PC-9 (cell line): ENCODE measurements around the gene UBA52.

ENCODE experiments used
- CTCF ChIP-seq: fragments of 200-600 bp; sonication (generic); conservative IDR thresholded peaks from 2 replicates; pipeline ENCODE4 v1.6.1; 2017; ENCODE audit warnings: mixed run types, antibody characterized with exemption, mild to moderate bottlenecking, moderate library complexity
- EZH2 ChIP-seq: fragments of 200-600 bp; sonication (generic); IDR thresholded peaks from 2 replicates; pipeline ENCODE4 v1.8.0; 2017; ENCODE audit warnings: antibody characterized with exemption, low read depth

GRCh38 chr19:18610245-18610555 lies 38.5 kb downstream of the UBA52 start:
- no peak for TF ChIP-seq CTCF
- TF ChIP-seq EZH2, result no peak
